Gastroesophageal sphincter (tissue), 3 donors: Measurements from ENCODE around the gene TMEM225B.
A peak's percentile ranks its signal among the peaks of the same experiment; 100 is the strongest.

ENCODE experiments used
- CTCF ChIP-seq, 4 experiments: fragments of 200-600 bp in 2 of 4; fragments of 450-650 bp in 2 of 4; sonication (generic) in 1 of 4; IDR thresholded peaks; one replicate each; pipeline ENCODE4 v1.5.1; 2017 to 2019; ENCODE audit warnings: antibody characterized with exemption in 4 of 4, mild to moderate bottlenecking in 2 of 4, moderate library complexity in 2 of 4
- POLR2A ChIP-seq, 2 donors: fragments of 450-650 bp; IDR thresholded peaks; one replicate each; pipeline ENCODE4 v1.6.1; 2017; ENCODE audit warnings: antibody characterized with exemption in 2 of 2, mild to moderate bottlenecking in 2 of 2, moderate library complexity in 1 of 2
- POLR2AphosphoS5 ChIP-seq: sonication (generic); formaldehyde crosslinking; IDR thresholded peaks from one replicate; pipeline ENCODE4 v1.6.1; 2017; ENCODE audit warnings: antibody characterized with exemption

GRCh38 chr7:99551767-99552463, 46.2 kb upstream of the TMEM225B start, which contains the start of gene FAM200A:
- no peak for TF ChIP-seq CTCF (IDR thresholded peaks at IDR 0.05)
- peak; percentile 90 for TF ChIP-seq POLR2AphosphoS5
- peak; percentile 75 to 87 for TF ChIP-seq POLR2A (IDR thresholded peaks at IDR 0.05)
